Sigmoid colon (tissue), 4 donors: Measurements from ENCODE around the gene RAB31.

ENCODE experiments used
- EP300 ChIP-seq, 4 donors: sonication (generic); formaldehyde crosslinking; IDR thresholded peaks; one replicate each; pipeline ENCODE4 v1.6.1; 2017; ENCODE audit warnings: antibody characterized with exemption in 4 of 4
- TF ChIP-seq, protein P1 (sequence below), 4 experiments: fragments of 450-650 bp in 3 of 4; fragments of 200-600 bp in 1 of 4; IDR thresholded peaks; one replicate each; pipeline ENCODE4 v1.5.1; 2016 to 2019; ENCODE audit warnings: antibody characterized with exemption in 4 of 4, mild to moderate bottlenecking in 3 of 4, moderate library complexity in 2 of 4

DNA sequence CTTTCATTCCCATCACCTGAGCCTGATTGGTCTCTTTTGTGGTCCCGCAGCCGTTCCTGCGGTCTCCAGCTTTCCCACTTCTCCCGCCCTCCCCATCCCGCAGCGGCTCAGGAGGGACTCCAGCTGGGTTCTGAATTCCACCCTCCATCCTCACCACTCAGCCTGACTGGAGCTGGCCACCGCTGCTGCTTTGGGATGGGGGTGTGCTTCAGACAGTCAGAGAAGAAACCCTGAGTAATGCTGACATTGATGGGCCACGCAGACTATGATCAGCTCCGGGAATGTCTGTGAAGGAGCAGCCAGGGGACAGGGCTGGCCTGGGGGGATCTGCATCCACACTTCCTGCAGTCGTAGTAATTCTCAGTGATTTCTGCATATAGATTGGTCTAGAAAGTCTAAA lies 131.8 kb downstream of the RAB31 start:
- TF ChIP-seq EP300 (IDR thresholded peaks at IDR 0.05), result no peak
- TF ChIP-seq, protein P1, sequence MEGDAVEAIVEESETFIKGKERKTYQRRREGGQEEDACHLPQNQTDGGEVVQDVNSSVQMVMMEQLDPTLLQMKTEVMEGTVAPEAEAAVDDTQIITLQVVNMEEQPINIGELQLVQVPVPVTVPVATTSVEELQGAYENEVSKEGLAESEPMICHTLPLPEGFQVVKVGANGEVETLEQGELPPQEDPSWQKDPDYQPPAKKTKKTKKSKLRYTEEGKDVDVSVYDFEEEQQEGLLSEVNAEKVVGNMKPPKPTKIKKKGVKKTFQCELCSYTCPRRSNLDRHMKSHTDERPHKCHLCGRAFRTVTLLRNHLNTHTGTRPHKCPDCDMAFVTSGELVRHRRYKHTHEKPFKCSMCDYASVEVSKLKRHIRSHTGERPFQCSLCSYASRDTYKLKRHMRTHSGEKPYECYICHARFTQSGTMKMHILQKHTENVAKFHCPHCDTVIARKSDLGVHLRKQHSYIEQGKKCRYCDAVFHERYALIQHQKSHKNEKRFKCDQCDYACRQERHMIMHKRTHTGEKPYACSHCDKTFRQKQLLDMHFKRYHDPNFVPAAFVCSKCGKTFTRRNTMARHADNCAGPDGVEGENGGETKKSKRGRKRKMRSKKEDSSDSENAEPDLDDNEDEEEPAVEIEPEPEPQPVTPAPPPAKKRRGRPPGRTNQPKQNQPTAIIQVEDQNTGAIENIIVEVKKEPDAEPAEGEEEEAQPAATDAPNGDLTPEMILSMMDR (IDR thresholded peaks at IDR 0.05), result no peak
